SK-N-SH (cell line): Measurements from ENCODE around the gene PI4K2B. TPM values are rescaled to one million over a fixed set of nuclear protein-coding genes. Genes with fewer than 3 reads are reported as not detected.
"Not testable (repeated sequence)": the region's sequence is repeated elsewhere in the genome, so short reads cannot be mapped to it uniquely, and the experiment has no call there.

Source experiments
- CTCF ChIA-PET: fragments of 300-600, 350-600 bp; formaldehyde crosslinking; extraction: SDS; loops from one replicate; lab custom pipeline; 2021; lab: Yijun Ruan, JAX
- POLR2A ChIA-PET: fragments of 350-600 bp; sonication (Branson Sonifier 250); formaldehyde crosslinking; extraction: SDS; loops from one replicate; lab custom pipeline; 2020; ENCODE audit warnings: antibody characterized with exemption, inconsistent platforms; lab: Yijun Ruan, JAX
- DNase-seq: peaks from one replicate; pipeline ENCODE4 v3.0.0; 2012
- H2AFZ ChIP-seq: fragments of 200-600 bp; sonication (generic); 2 replicates; pipeline ENCODE4 v1.8.1; 2016; ENCODE audit warnings: antibody characterized with exemption, mild to moderate bottlenecking, low read depth
- H3F3A ChIP-seq: fragments of 200-600 bp; sonication (generic); replicated peaks from 2 replicates; pipeline ENCODE3; 2016; ENCODE audit warnings: antibody characterized with exemption, mild to moderate bottlenecking; ENCODE audit not compliant: insufficient read depth
- H3K27ac ChIP-seq, 2 experiments: fragments of 200-500 bp in 1 of 2; fragments of 200-600 bp in 1 of 2; sonication (Bioruptor generic) in 1 of 2; sonication (generic), shearing (Covaris generic) in 1 of 2; 2 replicates each; pipeline versions ENCODE4 v1.5.1 to v1.6.1; 2014 to 2016; ENCODE audit warnings: low read depth in 2 of 2, inconsistent platforms in 1 of 2, low read length in 1 of 2, mild to moderate bottlenecking in 1 of 2, mixed read lengths in 1 of 2
- H3K27me3 ChIP-seq: fragments of 200-600 bp; sonication (generic), shearing (Covaris generic); 2 replicates; pipeline ENCODE4 v1.6.1; 2016; ENCODE audit warnings: mixed run types; ENCODE audit not compliant: insufficient read depth
- H3K36me3 ChIP-seq, 2 experiments: fragments of 200-500 bp in 1 of 2; fragments of 200-600 bp in 1 of 2; sonication (Bioruptor generic) in 1 of 2; sonication (generic) in 1 of 2; replicated peaks in 1 of 2; 2 replicates each; pipeline versions ENCODE3 to v1.5.1; 2014 to 2016; ENCODE audit warnings: low read length in 1 of 2, mild to moderate bottlenecking in 1 of 2; ENCODE audit not compliant: insufficient read depth in 2 of 2, control insufficient read depth in 1 of 2
- H3K4me1 ChIP-seq, 2 experiments: fragments of 200-500 bp in 1 of 2; fragments of 200-600 bp in 1 of 2; sonication (Bioruptor generic) in 1 of 2; sonication (generic), shearing (Covaris generic) in 1 of 2; 2 replicates each; pipeline versions ENCODE4 v1.5.1 to v1.6.1; 2014 to 2016; ENCODE audit warnings: low read depth in 1 of 2, low read length in 1 of 2, mixed run types in 1 of 2; ENCODE audit not compliant: insufficient read depth in 2 of 2, control insufficient read depth in 1 of 2
- H3K4me2 ChIP-seq: fragments of 200-600 bp; sonication (generic), shearing (Covaris generic); 2 replicates; pipeline ENCODE4 v1.6.1; 2017; ENCODE audit warnings: mixed run types
- H3K4me3 ChIP-seq, 2 experiments: fragments of 200-500 bp in 1 of 2; fragments of 200-600 bp in 1 of 2; sonication (Bioruptor generic) in 1 of 2; sonication (generic), shearing (Covaris generic) in 1 of 2; 2 replicates each; pipeline versions ENCODE4 v1.5.1 to v1.8.1; 2014 to 2016; ENCODE audit warnings: low read depth in 2 of 2, inconsistent platforms in 1 of 2, low read length in 1 of 2, mild to moderate bottlenecking in 1 of 2, mixed read lengths in 1 of 2, moderate library complexity in 1 of 2
- H3K79me2 ChIP-seq: fragments of 200-600 bp; sonication (generic); 2 replicates; pipeline ENCODE4 v1.8.1; 2017; ENCODE audit warnings: mild to moderate bottlenecking; ENCODE audit not compliant: insufficient read depth
- H3K9ac ChIP-seq: fragments of 200-600 bp; sonication (generic); 2 replicates; pipeline ENCODE4 v1.6.1; 2017; ENCODE audit warnings: mixed run types
- H3K9me2 ChIP-seq: fragments of 200-600 bp; sonication (generic); 2 replicates; pipeline ENCODE4 v1.6.1; 2017; ENCODE audit warnings: mixed run types
- H3K9me3 ChIP-seq: fragments of 200-600 bp; sonication (generic); 2 replicates; pipeline ENCODE4 v1.6.1; 2017; ENCODE audit warnings: mixed run types, mild to moderate bottlenecking, moderate library complexity
- H4K20me1 ChIP-seq: fragments of 200-600 bp; sonication (generic); 2 replicates; pipeline ENCODE4 v1.6.1; 2017; ENCODE audit warnings: mild to moderate bottlenecking, mixed run types; ENCODE audit not compliant: insufficient read depth
- CTCF ChIP-seq: fragments of 200-600 bp; sonication (generic); IDR thresholded peaks from 2 replicates; pipeline ENCODE4 v1.6.1; 2017; ENCODE audit warnings: antibody characterized with exemption, mild to moderate bottlenecking, moderate library complexity
- EP300 ChIP-seq, 2 experiments: IDR thresholded peaks; 2 replicates each; pipeline versions ENCODE4 v1.4.0 to v1.6.1; 2012; ENCODE audit warnings: borderline replicate concordance in 1 of 2, low read depth in 1 of 2, low read length in 1 of 2
- FOXJ3 ChIP-seq: sonication (generic); formaldehyde crosslinking; IDR thresholded peaks from 2 replicates; pipeline ENCODE4 v1.5.1; 2020; ENCODE audit warnings: mild to moderate bottlenecking, missing genetic modification reagents
- MAX ChIP-seq: IDR thresholded peaks from 2 replicates; pipeline ENCODE4 v1.4.0; 2012; ENCODE audit warnings: low read depth
- MEF2A ChIP-seq: IDR thresholded peaks from 2 replicates; pipeline ENCODE4 v1.4.0; 2012; ENCODE audit warnings: low read depth, borderline replicate concordance
- MXI1 ChIP-seq: IDR thresholded peaks from 2 replicates; pipeline ENCODE4 v1.6.1; 2012; ENCODE audit warnings: mild to moderate bottlenecking, low read depth, low read length, improper control_type of control experiment
- NFIC ChIP-seq: IDR thresholded peaks from 2 replicates; pipeline ENCODE4 v1.4.0; 2012; ENCODE audit warnings: borderline replicate concordance
- NRF1 ChIP-seq: IDR thresholded peaks from 2 replicates; pipeline ENCODE4 v1.6.1; 2012; ENCODE audit warnings: low read depth, mild to moderate bottlenecking, low read length
- PBX3 ChIP-seq: IDR thresholded peaks from 2 replicates; pipeline ENCODE4; 2012
- RCOR1 ChIP-seq: fragments of 150-350 bp; IDR thresholded peaks from 2 replicates; pipeline ENCODE4 v1.6.1; 2017; ENCODE audit warnings: antibody characterized with exemption, low read length
- RFX5 ChIP-seq: IDR thresholded peaks from 2 replicates; pipeline ENCODE4 v1.6.1; 2012; ENCODE audit warnings: mild to moderate bottlenecking, improper control_type of control experiment, low read length
- TEAD4 ChIP-seq: IDR thresholded peaks from 2 replicates; pipeline ENCODE4 v1.4.0; 2012; ENCODE audit warnings: mild to moderate bottlenecking, borderline replicate concordance; ENCODE audit not compliant: insufficient read depth
- USF1 ChIP-seq: IDR thresholded peaks from 2 replicates; pipeline ENCODE4 v1.4.0; 2012; ENCODE audit warnings: low read depth, borderline replicate concordance
- YY1 ChIP-seq: IDR thresholded peaks from 2 replicates; pipeline ENCODE4 v1.4.0; 2012; ENCODE audit warnings: low read depth, mild to moderate bottlenecking
- ZBTB33 ChIP-seq: IDR thresholded peaks from 2 replicates; pipeline ENCODE4 v1.4.0; 2012; ENCODE audit warnings: low read depth, borderline replicate concordance
- WGBS: methylation state at CpG from one replicate; pipeline ENCODE4 v1.1.6; 2017; ENCODE audit warnings: low lambda C conversion rate; 5-methylcytosine and 5-hydroxymethylcytosine counted together
- polyA plus RNA-seq, 3 experiments: library from polyadenylated mRNA; depleted of rRNA; stranded (reverse); fragments of >200 nt; gene quantifications; 2 replicates each; pipeline ENCODE4 v1.2.3, GENCODE V29; 2012

Gene PI4K2B
- polyA plus RNA-seq, 1 of the 3 experiments (the other 2 are of a cell fraction), result 3.1 TPM

- CTCF ChIA-PET, DNase-seq, H3K4me1 ChIP-seq, POLR2A ChIA-PET, H3F3A ChIP-seq, H3K4me3 ChIP-seq, H3K9me2 ChIP-seq, H3K27ac ChIP-seq, H3K4me2 ChIP-seq, H3K9me3 ChIP-seq, H3K9ac ChIP-seq, H3K27me3 ChIP-seq, H4K20me1 ChIP-seq, H2AFZ ChIP-seq, H3K36me3 ChIP-seq: not testable (repeated sequence)
- WGBS, result 87% methylated on average over 3 of the region's 3 CpGs
- peaks cover 45% of the 10 kb centered on the region; the same call in 1 of the 2 replicates for H3K79me2 ChIP-seq
Measured at GRCh38 chr4:25242195-25242594, 8.4 kb downstream of the PI4K2B start.

GRCh38 chr4:25245181-25245580 is 11.3 kb downstream of the PI4K2B start:
- Histone ChIP-seq H3K9me2 (no peaks in the 10 kb centered on the region), H3K4me2 (no peak overlapping the region), H3K27ac (no peak overlapping the region), H3K9me3 (no peaks in the 10 kb centered on the region), H3K36me3 (no peaks in the 10 kb centered on the region), H3K79me2 (peaks cover 30% of the 10 kb centered on the region; the same call in 1 of the 2 replicates), H3F3A (no peaks in the 10 kb centered on the region), H3K4me1 (no peaks in the 10 kb centered on the region), H3K27me3 (no peaks in the 10 kb centered on the region), H3K4me3 (no peak overlapping the region), H3K9ac (no peak overlapping the region), H2AFZ (no peak overlapping the region), H4K20me1 (no peaks in the 10 kb centered on the region)
- 91% methylated on average over 7 of the region's 10 CpGs for WGBS
- TF ChIP-seq MAX (no peak), CTCF (no peak), NRF1 (no peak)
- DNase-seq, result no peak
- CTCF ChIA-PET, result no interaction called here
- POLR2A ChIA-PET, result no interaction called here

- Histone ChIP-seq H3K4me2 (no peak overlapping the region), H3K79me2 (peaks cover 29% of the 10 kb centered on the region; the same call in 1 of the 2 replicates), H4K20me1 (no peaks in the 10 kb centered on the region), H3K4me3 (no peak overlapping the region), H3K9me2 (no peaks in the 10 kb centered on the region), H3K27me3 (no peaks in the 10 kb centered on the region), H2AFZ (no peak overlapping the region), H3F3A (no peaks in the 10 kb centered on the region), H3K4me1 (no peaks in the 10 kb centered on the region), H3K27ac (no peak overlapping the region), H3K9me3 (no peaks in the 10 kb centered on the region), H3K9ac (no peak overlapping the region), H3K36me3 (no peaks in the 10 kb centered on the region)
- CTCF ChIA-PET, result no interaction called here
- 93% methylated on average over 4 of the region's 22 CpGs for WGBS
- POLR2A ChIA-PET, result interaction anchor here (0.6 kb wide), 1 partner anchor 10 kb away, joined by 3 read pairs; no protein-coding TSS in a partner anchor
- no peak for DNase-seq
- TF ChIP-seq PBX3 (no peak), YY1 (no peak), RCOR1 (no peak), EP300 (IDR thresholded peaks at IDR 0.05; ENCODE audit: borderline replicate concordance in 1 of 2, low read depth in 1 of 2, low read length in 1 of 2) (no peak), USF1 (no peak), TEAD4 (no peak), FOXJ3 (CRISPR knock-in tag) (no peak), RFX5 (no peak), ZBTB33 (no peak), MEF2A (no peak), NFIC (no peak), MXI1 (no peak)
Measured at GRCh38 chr4:25246680-25247611, 13.1 kb downstream of the PI4K2B start.
